ENCODE results near the gene AUTS2. TPM values are rescaled to one million over a fixed set of nuclear protein-coding genes. Genes with fewer than 3 reads are reported as not detected.

The AUTS2 gene
- total and polyA plus RNA-seq, 2 of the 8 experiments (the other 6 are each of a cell fraction or from before 2014, with no cell fraction given), result 25.9 to 101 TPM

DNA sequence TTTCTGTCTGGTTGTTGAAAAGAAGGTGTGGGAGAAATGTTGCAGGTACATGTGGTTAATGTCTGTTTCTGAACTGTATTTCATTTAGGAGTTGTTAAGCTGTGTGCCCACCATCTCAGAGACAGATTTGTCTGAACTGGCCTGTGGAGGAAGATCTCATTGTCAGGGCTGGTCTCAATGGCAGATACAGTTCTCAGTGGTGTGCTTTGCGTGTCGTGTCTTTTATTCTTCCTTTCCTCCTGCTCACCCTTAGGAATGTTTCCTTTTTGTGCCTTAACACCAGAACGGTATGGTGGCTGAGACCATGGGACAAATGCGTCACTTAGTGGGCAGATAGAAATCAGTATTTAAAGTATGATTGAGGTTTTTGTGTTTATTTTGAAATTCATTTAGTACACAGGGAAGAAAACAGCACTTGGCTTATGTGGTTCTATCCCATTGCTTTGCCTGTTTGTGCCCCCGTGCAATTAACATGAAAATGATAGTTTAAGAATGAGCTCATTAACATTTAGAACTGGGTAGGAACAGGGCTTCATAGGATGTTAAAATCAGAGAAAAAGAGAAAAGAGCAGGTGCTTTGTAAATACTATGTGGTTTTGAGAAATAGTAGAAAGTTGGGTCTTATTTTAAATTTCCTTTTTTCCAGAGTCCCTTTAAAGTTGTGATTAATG lies 112.6 kb downstream of the AUTS2 start (continued):
- TF ChIP-seq, protein P1, sequence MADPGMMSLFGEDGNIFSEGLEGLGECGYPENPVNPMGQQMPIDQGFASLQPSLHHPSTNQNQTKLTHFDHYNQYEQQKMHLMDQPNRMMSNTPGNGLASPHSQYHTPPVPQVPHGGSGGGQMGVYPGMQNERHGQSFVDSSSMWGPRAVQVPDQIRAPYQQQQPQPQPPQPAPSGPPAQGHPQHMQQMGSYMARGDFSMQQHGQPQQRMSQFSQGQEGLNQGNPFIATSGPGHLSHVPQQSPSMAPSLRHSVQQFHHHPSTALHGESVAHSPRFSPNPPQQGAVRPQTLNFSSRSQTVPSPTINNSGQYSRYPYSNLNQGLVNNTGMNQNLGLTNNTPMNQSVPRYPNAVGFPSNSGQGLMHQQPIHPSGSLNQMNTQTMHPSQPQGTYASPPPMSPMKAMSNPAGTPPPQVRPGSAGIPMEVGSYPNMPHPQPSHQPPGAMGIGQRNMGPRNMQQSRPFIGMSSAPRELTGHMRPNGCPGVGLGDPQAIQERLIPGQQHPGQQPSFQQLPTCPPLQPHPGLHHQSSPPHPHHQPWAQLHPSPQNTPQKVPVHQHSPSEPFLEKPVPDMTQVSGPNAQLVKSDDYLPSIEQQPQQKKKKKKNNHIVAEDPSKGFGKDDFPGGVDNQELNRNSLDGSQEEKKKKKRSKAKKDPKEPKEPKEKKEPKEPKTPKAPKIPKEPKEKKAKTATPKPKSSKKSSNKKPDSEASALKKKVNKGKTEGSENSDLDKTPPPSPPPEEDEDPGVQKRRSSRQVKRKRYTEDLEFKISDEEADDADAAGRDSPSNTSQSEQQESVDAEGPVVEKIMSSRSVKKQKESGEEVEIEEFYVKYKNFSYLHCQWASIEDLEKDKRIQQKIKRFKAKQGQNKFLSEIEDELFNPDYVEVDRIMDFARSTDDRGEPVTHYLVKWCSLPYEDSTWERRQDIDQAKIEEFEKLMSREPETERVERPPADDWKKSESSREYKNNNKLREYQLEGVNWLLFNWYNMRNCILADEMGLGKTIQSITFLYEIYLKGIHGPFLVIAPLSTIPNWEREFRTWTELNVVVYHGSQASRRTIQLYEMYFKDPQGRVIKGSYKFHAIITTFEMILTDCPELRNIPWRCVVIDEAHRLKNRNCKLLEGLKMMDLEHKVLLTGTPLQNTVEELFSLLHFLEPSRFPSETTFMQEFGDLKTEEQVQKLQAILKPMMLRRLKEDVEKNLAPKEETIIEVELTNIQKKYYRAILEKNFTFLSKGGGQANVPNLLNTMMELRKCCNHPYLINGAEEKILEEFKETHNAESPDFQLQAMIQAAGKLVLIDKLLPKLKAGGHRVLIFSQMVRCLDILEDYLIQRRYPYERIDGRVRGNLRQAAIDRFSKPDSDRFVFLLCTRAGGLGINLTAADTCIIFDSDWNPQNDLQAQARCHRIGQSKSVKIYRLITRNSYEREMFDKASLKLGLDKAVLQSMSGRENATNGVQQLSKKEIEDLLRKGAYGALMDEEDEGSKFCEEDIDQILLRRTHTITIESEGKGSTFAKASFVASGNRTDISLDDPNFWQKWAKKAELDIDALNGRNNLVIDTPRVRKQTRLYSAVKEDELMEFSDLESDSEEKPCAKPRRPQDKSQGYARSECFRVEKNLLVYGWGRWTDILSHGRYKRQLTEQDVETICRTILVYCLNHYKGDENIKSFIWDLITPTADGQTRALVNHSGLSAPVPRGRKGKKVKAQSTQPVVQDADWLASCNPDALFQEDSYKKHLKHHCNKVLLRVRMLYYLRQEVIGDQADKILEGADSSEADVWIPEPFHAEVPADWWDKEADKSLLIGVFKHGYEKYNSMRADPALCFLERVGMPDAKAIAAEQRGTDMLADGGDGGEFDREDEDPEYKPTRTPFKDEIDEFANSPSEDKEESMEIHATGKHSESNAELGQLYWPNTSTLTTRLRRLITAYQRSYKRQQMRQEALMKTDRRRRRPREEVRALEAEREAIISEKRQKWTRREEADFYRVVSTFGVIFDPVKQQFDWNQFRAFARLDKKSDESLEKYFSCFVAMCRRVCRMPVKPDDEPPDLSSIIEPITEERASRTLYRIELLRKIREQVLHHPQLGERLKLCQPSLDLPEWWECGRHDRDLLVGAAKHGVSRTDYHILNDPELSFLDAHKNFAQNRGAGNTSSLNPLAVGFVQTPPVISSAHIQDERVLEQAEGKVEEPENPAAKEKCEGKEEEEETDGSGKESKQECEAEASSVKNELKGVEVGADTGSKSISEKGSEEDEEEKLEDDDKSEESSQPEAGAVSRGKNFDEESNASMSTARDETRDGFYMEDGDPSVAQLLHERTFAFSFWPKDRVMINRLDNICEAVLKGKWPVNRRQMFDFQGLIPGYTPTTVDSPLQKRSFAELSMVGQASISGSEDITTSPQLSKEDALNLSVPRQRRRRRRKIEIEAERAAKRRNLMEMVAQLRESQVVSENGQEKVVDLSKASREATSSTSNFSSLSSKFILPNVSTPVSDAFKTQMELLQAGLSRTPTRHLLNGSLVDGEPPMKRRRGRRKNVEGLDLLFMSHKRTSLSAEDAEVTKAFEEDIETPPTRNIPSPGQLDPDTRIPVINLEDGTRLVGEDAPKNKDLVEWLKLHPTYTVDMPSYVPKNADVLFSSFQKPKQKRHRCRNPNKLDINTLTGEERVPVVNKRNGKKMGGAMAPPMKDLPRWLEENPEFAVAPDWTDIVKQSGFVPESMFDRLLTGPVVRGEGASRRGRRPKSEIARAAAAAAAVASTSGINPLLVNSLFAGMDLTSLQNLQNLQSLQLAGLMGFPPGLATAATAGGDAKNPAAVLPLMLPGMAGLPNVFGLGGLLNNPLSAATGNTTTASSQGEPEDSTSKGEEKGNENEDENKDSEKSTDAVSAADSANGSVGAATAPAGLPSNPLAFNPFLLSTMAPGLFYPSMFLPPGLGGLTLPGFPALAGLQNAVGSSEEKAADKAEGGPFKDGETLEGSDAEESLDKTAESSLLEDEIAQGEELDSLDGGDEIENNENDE (IDR thresholded peaks at IDR 0.05; ENCODE audit: insufficient replicate concordance, low read length), result no peak
- TF ChIP-seq NANOG (IDR thresholded peaks at IDR 0.05; ENCODE audit: insufficient read depth, low read depth, low read length, poor library complexity, severe bottlenecking) (no peak), NRF1 (IDR thresholded peaks at IDR 0.05; ENCODE audit: low read depth, low read length) (no peak), MAFK (IDR thresholded peaks at IDR 0.05; ENCODE audit: low read depth, low read length) (no peak), CHD1 (IDR thresholded peaks at IDR 0.05; ENCODE audit: low read depth, low read length) (no peak), POLR2A (IDR thresholded peaks at IDR 0.05; ENCODE audit: control extremely low read depth in 1 of 2, low read depth in 2 of 2, low read length in 2 of 2) (no peak), SP4 (IDR thresholded peaks at IDR 0.05; ENCODE audit: low read length) (no peak), RXRA (IDR thresholded peaks at IDR 0.05; ENCODE audit: insufficient read depth, low read depth, low read length) (no peak)
- TF ChIP-seq, protein P2, sequence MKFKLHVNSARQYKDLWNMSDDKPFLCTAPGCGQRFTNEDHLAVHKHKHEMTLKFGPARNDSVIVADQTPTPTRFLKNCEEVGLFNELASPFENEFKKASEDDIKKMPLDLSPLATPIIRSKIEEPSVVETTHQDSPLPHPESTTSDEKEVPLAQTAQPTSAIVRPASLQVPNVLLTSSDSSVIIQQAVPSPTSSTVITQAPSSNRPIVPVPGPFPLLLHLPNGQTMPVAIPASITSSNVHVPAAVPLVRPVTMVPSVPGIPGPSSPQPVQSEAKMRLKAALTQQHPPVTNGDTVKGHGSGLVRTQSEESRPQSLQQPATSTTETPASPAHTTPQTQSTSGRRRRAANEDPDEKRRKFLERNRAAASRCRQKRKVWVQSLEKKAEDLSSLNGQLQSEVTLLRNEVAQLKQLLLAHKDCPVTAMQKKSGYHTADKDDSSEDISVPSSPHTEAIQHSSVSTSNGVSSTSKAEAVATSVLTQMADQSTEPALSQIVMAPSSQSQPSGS (IDR thresholded peaks at IDR 0.05; ENCODE audit: low read length), result no peak
